H1 (cell line): ENCODE results near the gene NAGS. TPM values are rescaled to one million over a fixed set of nuclear protein-coding genes. Genes with fewer than 3 reads are reported as not detected.

ENCODE experiments used
- CTCF ChIA-PET: fragments of 300-600 bp; sonication (Branson Sonifier 250); formaldehyde crosslinking; loops from one replicate; lab custom pipeline; 2021; ENCODE audit not compliant: partially characterized antibody; lab: Charles Lee
- POLR2A ChIA-PET: fragments of 300-600 bp; sonication (Branson Sonifier 250); formaldehyde crosslinking; loops from one replicate; lab custom pipeline; 2021; ENCODE audit warnings: inconsistent platforms; ENCODE audit not compliant: partially characterized antibody; lab: Charles Lee
- DNase-seq, 2 experiments: peaks; one replicate each; pipeline versions ENCODE4 v3.0.0 to v3.0.0-alpha.2; 2010 to 2022; ENCODE audit warnings: low spot score in 2 of 2, low read depth in 1 of 2, mixed read lengths in 1 of 2
- FAIRE-seq: peaks from 2 replicates; lab custom pipeline; 2011; peaks lifted over from hg19 to GRCh38; lab: Jason Lieb, UNC
- H2AFZ ChIP-seq: 2 replicates; pipeline ENCODE4 v1.8.1; 2012; ENCODE audit warnings: low read length, inconsistent platforms
- H2AK5ac ChIP-seq: 2 replicates; pipeline ENCODE4 v1.6.1; 2013; ENCODE audit warnings: low read depth, low read length
- H2BK120ac ChIP-seq: replicated peaks from 2 replicates; pipeline ENCODE3; 2013; ENCODE audit warnings: low read depth, low read length, inconsistent platforms
- H2BK12ac ChIP-seq: 2 replicates; pipeline ENCODE4 v1.6.1; 2013; ENCODE audit warnings: low read depth, low read length
- H2BK15ac ChIP-seq: 2 replicates; pipeline ENCODE4 v1.6.1; 2013; ENCODE audit warnings: low read length
- H2BK20ac ChIP-seq: 2 replicates; pipeline ENCODE4 v1.6.1; 2013; ENCODE audit warnings: low read length
- H2BK5ac ChIP-seq: 2 replicates; pipeline ENCODE4 v1.6.1; 2013; ENCODE audit warnings: low read depth, low read length
- H3K14ac ChIP-seq: 2 replicates; pipeline ENCODE4 v1.6.1; 2013; ENCODE audit warnings: inconsistent platforms; ENCODE audit not compliant: insufficient read length
- H3K18ac ChIP-seq: 2 replicates; pipeline ENCODE4 v1.6.1; 2013; ENCODE audit warnings: low read length; ENCODE audit errors: extremely low read depth
- H3K23ac ChIP-seq: 2 replicates; pipeline ENCODE4 v1.6.1; 2013; ENCODE audit warnings: inconsistent platforms; ENCODE audit not compliant: insufficient read length
- H3K23me2 ChIP-seq: 2 replicates; pipeline ENCODE4 v1.6.1; 2013; ENCODE audit warnings: low read depth, low read length
- H3K27ac ChIP-seq: 2 replicates; pipeline ENCODE4 v1.6.1; 2011; ENCODE audit warnings: low read depth, low read length, inconsistent platforms
- H3K27me3 ChIP-seq, 4 experiments: replicated peaks in 1 of 4; 1 replicate in 1 of 4; 2 replicates in 3 of 4; pipeline versions ENCODE4 v1.6.1 to v1.8.1; 2011 to 2013; ENCODE audit warnings: low read length in 3 of 4, mild to moderate bottlenecking in 3 of 4, inconsistent platforms in 2 of 4, mixed read lengths in 2 of 4, moderate library complexity in 1 of 4; ENCODE audit not compliant: control insufficient read depth in 3 of 4, insufficient read depth in 3 of 4; ENCODE audit errors: extremely low read depth in 1 of 4
- H3K36me3 ChIP-seq, 4 experiments: 2 replicates each; pipeline versions ENCODE4 v1.6.1 to v1.8.1; 2011 to 2013; ENCODE audit warnings: mild to moderate bottlenecking in 4 of 4, low read length in 3 of 4, moderate library complexity in 2 of 4, control low read depth in 1 of 4, inconsistent platforms in 1 of 4; ENCODE audit not compliant: insufficient read depth in 4 of 4, control insufficient read depth in 2 of 4
- H3K4ac ChIP-seq: replicated peaks from 2 replicates; pipeline ENCODE3; 2013; ENCODE audit warnings: low read length, low read depth, mixed read lengths, inconsistent platforms; ENCODE audit not compliant: insufficient read length
- H3K4me1 ChIP-seq, 4 experiments: replicated peaks in 1 of 4; 1 replicate in 1 of 4; 2 replicates in 3 of 4; pipeline versions ENCODE4 v1.6.1 to v1.8.1; 2011 to 2013; ENCODE audit warnings: low read length in 3 of 4, inconsistent platforms in 2 of 4, mixed read lengths in 1 of 4; ENCODE audit not compliant: insufficient read depth in 4 of 4, control insufficient read depth in 3 of 4
- H3K4me2 ChIP-seq, 2 experiments: 2 replicates each; pipeline versions ENCODE4 v1.6.1 to v1.8.1; 2011 to 2013; ENCODE audit warnings: low read depth in 2 of 2, low read length in 2 of 2, control low read depth in 1 of 2, inconsistent platforms in 1 of 2, mild to moderate bottlenecking in 1 of 2; ENCODE audit not compliant: insufficient read depth in 1 of 2
- H3K4me3 ChIP-seq, 4 experiments: fragments of 200-600, 300-600 bp in 1 of 4; sonication (generic), shearing (Covaris generic), sonication (Bioruptor Twin) in 1 of 4; 2 replicates each; pipeline versions ENCODE4 v1.5.1 to v1.8.1; 2011 to 2016; ENCODE audit warnings: low read length in 4 of 4, low read depth in 3 of 4, control low read depth in 2 of 4, inconsistent platforms in 2 of 4, mild to moderate bottlenecking in 2 of 4, mixed read lengths in 1 of 4, moderate library complexity in 1 of 4; ENCODE audit not compliant: insufficient read depth in 2 of 4; ENCODE audit errors: extremely low read depth in 1 of 4
- H3K56ac ChIP-seq: replicated peaks from 2 replicates; pipeline ENCODE3; 2013; ENCODE audit warnings: low read depth, mild to moderate bottlenecking, mixed read lengths, low read length, inconsistent platforms; ENCODE audit not compliant: insufficient read length
- H3K79me1 ChIP-seq: 2 replicates; pipeline ENCODE4 v1.6.1; 2013; ENCODE audit warnings: low read depth, low read length, control low read depth
- H3K79me2 ChIP-seq, 2 experiments: 2 replicates each; pipeline versions ENCODE4 v1.6.1 to v1.8.1; 2012 to 2013; ENCODE audit warnings: low read length in 2 of 2, mild to moderate bottlenecking in 2 of 2, inconsistent platforms in 1 of 2; ENCODE audit not compliant: insufficient read depth in 2 of 2, control insufficient read depth in 1 of 2
- H3K9ac ChIP-seq, 4 experiments: replicated peaks in 1 of 4; 1 replicate in 1 of 4; 2 replicates in 3 of 4; pipeline versions ENCODE4 v1.6.1 to v1.8.1; 2011 to 2013; ENCODE audit warnings: low read depth in 3 of 4, low read length in 3 of 4, control low read depth in 2 of 4, mild to moderate bottlenecking in 2 of 4, moderate library complexity in 2 of 4, inconsistent platforms in 1 of 4; ENCODE audit errors: extremely low read depth in 1 of 4
- H3K9me3 ChIP-seq, 2 experiments: 2 replicates each; pipeline versions ENCODE4 v1.6.1 to v1.8.1; 2012 to 2013; ENCODE audit warnings: mild to moderate bottlenecking in 2 of 2, moderate library complexity in 2 of 2, control low read depth in 1 of 2, inconsistent platforms in 1 of 2, low read depth in 1 of 2, low read length in 1 of 2, mixed read lengths in 1 of 2; ENCODE audit not compliant: insufficient read depth in 2 of 2
- H4K20me1 ChIP-seq, 2 experiments: replicated peaks in 1 of 2; 2 replicates each; pipeline versions ENCODE3 to v1.8.1; 2011 to 2013; ENCODE audit warnings: inconsistent platforms in 2 of 2, low read length in 2 of 2, mild to moderate bottlenecking in 1 of 2; ENCODE audit not compliant: insufficient read depth in 2 of 2, control insufficient read depth in 1 of 2
- H4K5ac ChIP-seq: 2 replicates; pipeline ENCODE4 v1.6.1; 2013; ENCODE audit warnings: low read length, low read depth, mixed read lengths, inconsistent platforms; ENCODE audit not compliant: insufficient read length
- H4K8ac ChIP-seq: 2 replicates; pipeline ENCODE4 v1.8.0; 2013; ENCODE audit warnings: mild to moderate bottlenecking, moderate library complexity, low read length, inconsistent platforms; ENCODE audit not compliant: insufficient read depth; ENCODE audit errors: extremely low read depth
- H4K91ac ChIP-seq: replicated peaks from 2 replicates; pipeline ENCODE3; 2013; ENCODE audit warnings: low read length, mixed read lengths, inconsistent platforms; ENCODE audit not compliant: insufficient read length
- CBX5 ChIP-seq: fragments of 300-800, 300-1000 bp; sonication (generic); IDR thresholded peaks from 2 replicates; pipeline ENCODE4 v1.7.1; 2016; ENCODE audit warnings: antibody characterized with exemption, low read length, low read depth
- CREB1 ChIP-seq: IDR thresholded peaks from 2 replicates; pipeline ENCODE4 v1.6.1; 2012; ENCODE audit warnings: inconsistent platforms
- EGR1 ChIP-seq: IDR thresholded peaks from 2 replicates; pipeline ENCODE4 v1.6.1; 2011; ENCODE audit warnings: low read depth, low read length, borderline replicate concordance
- HDAC6 ChIP-seq: IDR thresholded peaks from one replicate; pipeline ENCODE4 v1.7.1; 2012; ENCODE audit warnings: low read depth, mild to moderate bottlenecking, inconsistent platforms, low read length, moderate library complexity
- NANOG ChIP-seq: IDR thresholded peaks from 2 replicates; pipeline ENCODE4 v1.6.1; 2011; ENCODE audit warnings: low read length, low read depth, mild to moderate bottlenecking, inconsistent platforms; ENCODE audit not compliant: insufficient read depth, poor library complexity, severe bottlenecking
- POLR2A ChIP-seq, 2 experiments: IDR thresholded peaks; 1 replicate in 1 of 2; 2 replicates in 1 of 2; pipeline ENCODE4 v1.6.1; 2011; ENCODE audit warnings: low read depth in 2 of 2, low read length in 2 of 2, mild to moderate bottlenecking in 2 of 2; ENCODE audit errors: control extremely low read depth in 1 of 2
- RFX5 ChIP-seq: IDR thresholded peaks from 2 replicates; pipeline ENCODE4 v1.6.1; 2011; ENCODE audit warnings: low read depth, low read length, improper control_type of control experiment, borderline replicate concordance
- SIX5 ChIP-seq: IDR thresholded peaks from 2 replicates; pipeline ENCODE4 v1.6.1; 2011; ENCODE audit warnings: mild to moderate bottlenecking, low read depth, low read length
- SRF ChIP-seq: IDR thresholded peaks from 2 replicates; pipeline ENCODE4 v1.6.1; 2011; ENCODE audit warnings: mild to moderate bottlenecking, low read depth, low read length, moderate library complexity
- SUZ12 ChIP-seq: fragments of 200-600 bp; sonication (generic); IDR thresholded peaks from 2 replicates; pipeline ENCODE4 v1.6.1; 2012; ENCODE audit warnings: mild to moderate bottlenecking, inconsistent platforms, low read length, moderate library complexity, mixed read lengths
- TEAD4 ChIP-seq: IDR thresholded peaks from 2 replicates; pipeline ENCODE4 v1.6.1; 2012; ENCODE audit warnings: low read depth, low read length, inconsistent platforms, mixed read lengths
- WGBS, 2 experiments: shearing (Covaris generic) in 1 of 2; methylation state at CpG; one replicate each; pipeline versions ENCODE4 v1.1.6 to v1.1.7; 2013 to 2015; ENCODE audit warnings: low lambda C conversion rate in 2 of 2, mixed read lengths in 2 of 2, inconsistent platforms in 1 of 2, low coverage in 1 of 2, missing lambda C conversion rate in 1 of 2; ENCODE audit not compliant: insufficient replicate concordance in 2 of 2, insufficient coverage in 1 of 2, insufficient read length in 1 of 2; ENCODE audit errors: extremely low coverage in 1 of 2, missing lambda C conversion rate in 1 of 2; 5-methylcytosine and 5-hydroxymethylcytosine counted together
- polyA plus RNA-seq, 7 experiments: library from polyadenylated mRNA; depleted of rRNA in 3 of 7; stranded (reverse) in 5 of 7; unstranded in 2 of 7; fragments of >200 nt in 5 of 7; fragments of 200-250 nt in 2 of 7; gene quantifications; 1 replicate in 5 of 7; 2 replicates in 1 of 7; 4 replicates in 1 of 7; pipeline versions ENCODE4 v1.2.1 to v1.2.3, GENCODE V29; 2011 to 2013; ENCODE audit warnings: missing spikeins in 2 of 7, mixed read lengths in 2 of 7
- total RNA-seq: library from RNA; stranded (reverse); fragmentation: NEBNext Ultra II Directional; extraction: Animal tissue kit (Norgen Biotek cat#: 25700); gene quantifications from 2 replicates; pipeline ENCODE4 v1.2.1, GENCODE V29; 2021
- TF ChIP-seq, protein P1 (sequence below), 3 experiments: IDR thresholded peaks; 1 replicate in 2 of 3; 2 replicates in 1 of 3; pipeline versions ENCODE4 v1.5.1 to v1.6.1; 2011; ENCODE audit warnings: low read length in 3 of 3, mild to moderate bottlenecking in 3 of 3, inconsistent platforms in 2 of 3, low read depth in 1 of 3, moderate library complexity in 1 of 3; ENCODE audit not compliant: insufficient read depth in 1 of 3; ENCODE audit errors: control extremely low read depth in 1 of 3

NAGS gene
- total and polyA plus RNA-seq, 2 of the 8 experiments (the other 6 are each of a cell fraction or from before 2014, with no cell fraction given) = 4.0 to 5.1 TPM

- H2BK120ac ChIP-seq = no peak overlapping the region
- H4K5ac ChIP-seq = no peak overlapping the region
- no peak overlapping the region for H3K4ac ChIP-seq
- FAIRE-seq (no peak), DNase-seq (no peak)
- no peaks in the 10 kb centered on the region for H3K36me3 ChIP-seq
- H3K79me2 ChIP-seq = no peaks in the 10 kb centered on the region
- ChIA-PET CTCF (interaction anchor here (0.6 to 22.7 kb wide), 9 partner anchors 11 to 349 kb away, joined by 3 to 416 read pairs (median 4); partner anchors contain the start of gene PPY), POLR2A (interaction anchor here (2.1 kb wide), 1 partner anchor 66 kb away, joined by 8 read pairs; the partner anchor contains the start of gene LSM12)
- H2BK5ac ChIP-seq = no peak overlapping the region
- 91% methylated on average over 6 of the region's 6 CpGs; no CpG with 5 or more reads in 1 of the 2 experiments for WGBS, 2 experiments
- H3K9ac ChIP-seq = no peak overlapping the region
- no peaks in the 10 kb centered on the region for H3K9me3 ChIP-seq
- no peak overlapping the region for H3K18ac ChIP-seq
- no peaks in the 10 kb centered on the region for H3K79me1 ChIP-seq
- H4K20me1 ChIP-seq = peaks cover 0 to 6% of the 10 kb centered on the region in 2 experiments
- no peak overlapping the region for H4K8ac ChIP-seq
- no peak overlapping the region for H2BK15ac ChIP-seq
- H3K27ac ChIP-seq = no peak overlapping the region
- no peak overlapping the region for H3K14ac ChIP-seq
- H3K27me3 ChIP-seq = peaks cover 0 to 19% (median 16%) of the 10 kb centered on the region in 4 experiments; a peak in 6 of 7 replicates
- no peak overlapping the region for H2AK5ac ChIP-seq
- H3K23ac ChIP-seq = no peak overlapping the region
- H2BK20ac ChIP-seq = no peak overlapping the region
- peaks cover 16% of the 10 kb centered on the region for H3K23me2 ChIP-seq
- H2AFZ ChIP-seq = no peak overlapping the region
- no peak overlapping the region for H4K91ac ChIP-seq
- peaks cover 0 to 8% (median 4%) of the 10 kb centered on the region in 4 experiments; a peak in 5 of 7 replicates for H3K4me1 ChIP-seq
- no peak overlapping the region for H3K56ac ChIP-seq
- no peak overlapping the region for H3K4me3 ChIP-seq
- no peak overlapping the region for H2BK12ac ChIP-seq
- H3K4me2 ChIP-seq = no peak overlapping the region
- TF ChIP-seq SIX5 = no peak
- TF ChIP-seq CREB1 = no peak
- no peak for TF ChIP-seq HDAC6
- no peak for TF ChIP-seq SUZ12
- TF ChIP-seq EGR1 = no peak
- TF ChIP-seq CBX5 = no peak
- no peak for TF ChIP-seq POLR2A (IDR thresholded peaks at IDR 0.05; ENCODE audit: control extremely low read depth in 1 of 2, low read depth in 2 of 2, low read length in 2 of 2)
- TF ChIP-seq, protein P1, sequence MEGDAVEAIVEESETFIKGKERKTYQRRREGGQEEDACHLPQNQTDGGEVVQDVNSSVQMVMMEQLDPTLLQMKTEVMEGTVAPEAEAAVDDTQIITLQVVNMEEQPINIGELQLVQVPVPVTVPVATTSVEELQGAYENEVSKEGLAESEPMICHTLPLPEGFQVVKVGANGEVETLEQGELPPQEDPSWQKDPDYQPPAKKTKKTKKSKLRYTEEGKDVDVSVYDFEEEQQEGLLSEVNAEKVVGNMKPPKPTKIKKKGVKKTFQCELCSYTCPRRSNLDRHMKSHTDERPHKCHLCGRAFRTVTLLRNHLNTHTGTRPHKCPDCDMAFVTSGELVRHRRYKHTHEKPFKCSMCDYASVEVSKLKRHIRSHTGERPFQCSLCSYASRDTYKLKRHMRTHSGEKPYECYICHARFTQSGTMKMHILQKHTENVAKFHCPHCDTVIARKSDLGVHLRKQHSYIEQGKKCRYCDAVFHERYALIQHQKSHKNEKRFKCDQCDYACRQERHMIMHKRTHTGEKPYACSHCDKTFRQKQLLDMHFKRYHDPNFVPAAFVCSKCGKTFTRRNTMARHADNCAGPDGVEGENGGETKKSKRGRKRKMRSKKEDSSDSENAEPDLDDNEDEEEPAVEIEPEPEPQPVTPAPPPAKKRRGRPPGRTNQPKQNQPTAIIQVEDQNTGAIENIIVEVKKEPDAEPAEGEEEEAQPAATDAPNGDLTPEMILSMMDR (IDR thresholded peaks at IDR 0.05; ENCODE audit: control extremely low read depth in 1 of 3, insufficient read depth in 1 of 3, low read depth in 1 of 3, low read length in 3 of 3) = no peak
- TF ChIP-seq NANOG = no peak
- TF ChIP-seq TEAD4 = no peak
- no peak for TF ChIP-seq SRF
- TF ChIP-seq RFX5 = no peak
These were observed 3.5 kb upstream of the NAGS start for GRCh38 chr17:44000871-44001460.
